GM23338 (cell line): Measurements from ENCODE around the gene MTR. TPM values are rescaled to one million over a fixed set of nuclear protein-coding genes. Genes with fewer than 3 reads are reported as not detected.

Experiments used
- ATAC-seq: fragments of 200-7000 bp; cut with Tn5 transposase; 3 replicates; pipeline ENCODE4 v1.9.1; 2020
- DNase-seq: peaks from one replicate; pipeline ENCODE4 v3.0.0-alpha.2; 2015; ENCODE audit warnings: low spot score
- H2AFZ ChIP-seq: fragments of 200-600 bp; sonication (generic); 2 replicates; pipeline ENCODE4 v1.8.0; 2016; ENCODE audit warnings: antibody characterized with exemption, mild to moderate bottlenecking, moderate library complexity
- H3F3A ChIP-seq: fragments of 200-600 bp; sonication (generic); replicated peaks from 2 replicates; pipeline ENCODE4 v1.8.0; 2017; ENCODE audit warnings: antibody characterized with exemption, mixed run types, low read depth
- H3K27ac ChIP-seq: fragments of 200-600 bp; sonication (generic); 2 replicates; pipeline ENCODE4 v1.6.1; 2016; ENCODE audit warnings: low read depth
- H3K27me3 ChIP-seq: fragments of 200-600 bp; sonication (generic); 2 replicates; pipeline ENCODE4 v1.8.0; 2016; ENCODE audit warnings: mild to moderate bottlenecking, mixed run types, moderate library complexity; ENCODE audit not compliant: insufficient read depth
- H3K36me3 ChIP-seq: fragments of 200-600 bp; sonication (generic); 2 replicates; pipeline ENCODE4 v1.8.0; 2016; ENCODE audit warnings: mild to moderate bottlenecking; ENCODE audit not compliant: insufficient read depth
- H3K4me1 ChIP-seq: fragments of 200-600 bp; sonication (generic); 2 replicates; pipeline ENCODE4 v1.8.0; 2016; ENCODE audit warnings: mild to moderate bottlenecking, moderate library complexity; ENCODE audit not compliant: insufficient read depth
- H3K4me2 ChIP-seq: fragments of 200-600 bp; sonication (generic); 2 replicates; pipeline ENCODE4 v1.7.1; 2017; ENCODE audit warnings: mixed run types
- H3K4me3 ChIP-seq: fragments of 200-600 bp; sonication (generic); 2 replicates; pipeline ENCODE4 v1.6.1; 2016; ENCODE audit warnings: mixed run types
- H3K79me2 ChIP-seq: fragments of 200-600 bp; sonication (generic); replicated peaks from 2 replicates; pipeline ENCODE4 v1.8.0; 2017; ENCODE audit warnings: mild to moderate bottlenecking; ENCODE audit not compliant: insufficient read depth
- H3K9me2 ChIP-seq: fragments of 200-600 bp; sonication (generic); 2 replicates; pipeline ENCODE4 v1.8.0; 2017; ENCODE audit not compliant: insufficient read depth
- H4K20me1 ChIP-seq: fragments of 200-600 bp; sonication (generic); replicated peaks from 2 replicates; pipeline ENCODE4 v1.8.0; 2017; ENCODE audit warnings: mild to moderate bottlenecking; ENCODE audit not compliant: insufficient read depth
- H3K27ac Mint-ChIP-seq: 2 replicates; pipeline ENCODE4 v1.8.0; 2020; ENCODE audit warnings: inconsistent platforms, mild to moderate bottlenecking, moderate library complexity, mixed read lengths
- H3K27me3 Mint-ChIP-seq: 3 replicates; pipeline ENCODE4 v1.8.0; 2022; ENCODE audit warnings: low read depth, mild to moderate bottlenecking, moderate library complexity, mixed read lengths, inconsistent platforms; ENCODE audit not compliant: insufficient read depth, poor library complexity
- H3K36me3 Mint-ChIP-seq: 3 replicates; pipeline ENCODE4 v1.8.0; 2021; ENCODE audit warnings: low read depth, mild to moderate bottlenecking, inconsistent platforms, moderate library complexity, mixed read lengths
- H3K4me1 Mint-ChIP-seq: 3 replicates; pipeline ENCODE4 v1.8.0; 2020; ENCODE audit warnings: mild to moderate bottlenecking, inconsistent platforms, mixed read lengths
- H3K4me3 Mint-ChIP-seq: 3 replicates; pipeline ENCODE4 v1.8.0; 2021; ENCODE audit warnings: moderate library complexity, mild to moderate bottlenecking, inconsistent platforms, mixed read lengths
- H3K9me3 Mint-ChIP-seq: 3 replicates; pipeline ENCODE4 v1.8.0; 2020; ENCODE audit warnings: moderate library complexity, mild to moderate bottlenecking, inconsistent platforms, mixed read lengths
- CREB1 ChIP-seq: fragments of 250-450 bp; sonication (Bioruptor Pico); IDR thresholded peaks from 2 replicates; pipeline ENCODE4 v1.5.0; 2020; ENCODE audit warnings: low read depth, mild to moderate bottlenecking, moderate library complexity
- CTCF ChIP-seq, 2 experiments: fragments of 200-600 bp in 1 of 2; sonication (generic) in 1 of 2; conservative IDR thresholded peaks; 2 replicates each; pipeline versions ENCODE4 v1.5.1 to v1.6.1; 2016 to 2017; ENCODE audit warnings: antibody characterized with exemption in 2 of 2, low read depth in 2 of 2, mild to moderate bottlenecking in 2 of 2, moderate library complexity in 1 of 2
- ETS1 ChIP-seq: IDR thresholded peaks from 2 replicates; pipeline ENCODE4 v1.6.1; 2016; ENCODE audit warnings: antibody characterized with exemption
- JUNB ChIP-seq: IDR thresholded peaks from one replicate; pipeline ENCODE4 v1.6.1; 2016; ENCODE audit warnings: antibody characterized with exemption; ENCODE audit not compliant: unreplicated experiment
- NANOG ChIP-seq: IDR thresholded peaks from 2 replicates; pipeline ENCODE4 v1.6.1; 2016; ENCODE audit warnings: antibody characterized with exemption, borderline replicate concordance
- POLR2AphosphoS5 ChIP-seq: IDR thresholded peaks from 2 replicates; pipeline ENCODE4 v1.6.1; 2016; ENCODE audit warnings: antibody characterized with exemption, low read depth
- REST ChIP-seq: IDR thresholded peaks from one replicate; pipeline ENCODE4 v1.6.1; 2018; ENCODE audit warnings: antibody characterized with exemption; ENCODE audit not compliant: unreplicated experiment
- STAT1 ChIP-seq: IDR thresholded peaks from one replicate; pipeline ENCODE4 v1.6.1; 2016; ENCODE audit warnings: antibody characterized with exemption; ENCODE audit not compliant: unreplicated experiment
- ZNF331 ChIP-seq: fragments of 250-450 bp; sonication (Bioruptor Pico); IDR thresholded peaks from 2 replicates; pipeline ENCODE4 v1.5.0; 2020; ENCODE audit warnings: low read depth, mild to moderate bottlenecking, moderate library complexity
- ZNF462 ChIP-seq: fragments of 250-450 bp; sonication (Bioruptor Pico); IDR thresholded peaks from 2 replicates; pipeline ENCODE4 v1.5.0; 2020; ENCODE audit warnings: mild to moderate bottlenecking, moderate library complexity
- polyA plus RNA-seq: library from polyadenylated mRNA; unstranded; fragments of >200 nt; fragmentation: Nextera tagmentation; extraction: Ambion mirVana; gene quantifications from 2 replicates; pipeline ENCODE4 v1.2.1, GENCODE V29; 2016
- total RNA-seq: library from RNA; depleted of rRNA; stranded (reverse); fragments of >200 nt; shearing (Covaris generic); gene quantifications from 2 replicates; pipeline ENCODE4 v1.2.3, GENCODE V29; 2014

The MTR gene
- total and polyA plus RNA-seq, 2 experiments from 2014 or later: 6.4 to 20.0 TPM

- Histone ChIP-seq H3F3A (no peaks in the 10 kb centered on the region), H4K20me1 (no peaks in the 10 kb centered on the region), H3K27me3 (no peaks in the 10 kb centered on the region), H2AFZ (no peak overlapping the region), H3K27ac (no peak overlapping the region), H3K4me1 (no peaks in the 10 kb centered on the region), H3K9me2 (peaks cover 7% of the 10 kb centered on the region; the same call in 1 of the 2 replicates), H3K79me2 (no peaks in the 10 kb centered on the region), H3K4me3 (no peak overlapping the region), H3K4me2 (no peak overlapping the region), H3K36me3 (peaks cover 3% of the 10 kb centered on the region; the same call in 1 of the 2 replicates)
- H3K4me3 Mint-ChIP-seq: no peak overlapping the region
- TF ChIP-seq ZNF331 (CRISPR knock-in tag) (no peak), JUNB (no peak), STAT1 (no peak), ETS1 (no peak), CREB1 (CRISPR knock-in tag) (no peak), NANOG (no peak), REST (no peak), ZNF462 (CRISPR knock-in tag) (no peak), CTCF (conservative IDR thresholded peaks at IDR 0.05; ENCODE audit: low read depth in 2 of 2) (no peak), POLR2AphosphoS5 (no peak)
- H3K36me3 Mint-ChIP-seq: peaks cover 16% of the 10 kb centered on the region; the same call in 2 of the 3 replicates
- H3K4me1 Mint-ChIP-seq: no peaks in the 10 kb centered on the region
- ATAC-seq (no peak), DNase-seq (no peak)
- H3K9me3 Mint-ChIP-seq: peaks cover 36% of the 10 kb centered on the region
- H3K27me3 Mint-ChIP-seq: no peaks in the 10 kb centered on the region
- no peak overlapping the region for H3K27ac Mint-ChIP-seq
These were observed 119.3 kb downstream of the MTR start for GRCh38 chr1:236914375-236914774.
